GM12874 (cell line): ENCODE data around the gene R3HDM4.
A peak's percentile ranks its signal among the peaks of the same experiment; 100 is the strongest.

ENCODE experiments used
- TF ChIP-seq, protein P1 (sequence below): IDR thresholded peaks from 2 replicates; pipeline ENCODE4 v1.5.1; 2011; ENCODE audit warnings: low read depth, mild to moderate bottlenecking, control low read depth, low read length, moderate library complexity; ENCODE audit not compliant: insufficient read depth

R3HDM4 gene

DNA sequence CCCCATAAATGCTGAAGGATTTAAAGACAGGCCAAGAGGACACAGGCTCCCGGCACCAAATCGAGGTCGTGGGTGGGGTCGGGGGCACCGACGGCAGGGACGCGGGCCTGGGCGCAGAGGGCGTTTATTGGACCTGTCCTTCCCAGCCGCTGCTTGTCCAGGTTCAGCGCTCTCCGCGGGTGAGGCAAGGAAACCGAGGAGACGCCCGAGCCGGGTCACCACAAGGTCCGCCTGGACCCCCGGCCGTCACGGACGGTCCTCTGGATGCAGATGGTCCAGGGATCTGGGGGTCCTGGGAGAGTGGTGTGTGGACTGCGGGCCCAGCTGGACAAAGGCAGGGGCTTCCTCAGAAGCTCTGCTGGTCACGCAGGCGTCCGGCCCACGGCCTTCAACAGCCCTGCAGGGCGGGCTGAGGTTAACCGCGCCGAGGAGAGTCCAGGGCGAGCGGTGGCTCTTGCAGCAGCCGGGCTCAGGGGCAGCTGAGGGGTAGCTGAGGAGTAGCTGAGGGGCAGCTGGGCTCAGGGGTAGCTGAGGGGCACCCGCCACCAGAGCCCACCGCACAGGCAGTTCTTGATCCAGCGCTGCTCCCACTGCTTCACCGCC, 45.1 kb downstream of the R3HDM4 start:
- TF ChIP-seq, protein P1, sequence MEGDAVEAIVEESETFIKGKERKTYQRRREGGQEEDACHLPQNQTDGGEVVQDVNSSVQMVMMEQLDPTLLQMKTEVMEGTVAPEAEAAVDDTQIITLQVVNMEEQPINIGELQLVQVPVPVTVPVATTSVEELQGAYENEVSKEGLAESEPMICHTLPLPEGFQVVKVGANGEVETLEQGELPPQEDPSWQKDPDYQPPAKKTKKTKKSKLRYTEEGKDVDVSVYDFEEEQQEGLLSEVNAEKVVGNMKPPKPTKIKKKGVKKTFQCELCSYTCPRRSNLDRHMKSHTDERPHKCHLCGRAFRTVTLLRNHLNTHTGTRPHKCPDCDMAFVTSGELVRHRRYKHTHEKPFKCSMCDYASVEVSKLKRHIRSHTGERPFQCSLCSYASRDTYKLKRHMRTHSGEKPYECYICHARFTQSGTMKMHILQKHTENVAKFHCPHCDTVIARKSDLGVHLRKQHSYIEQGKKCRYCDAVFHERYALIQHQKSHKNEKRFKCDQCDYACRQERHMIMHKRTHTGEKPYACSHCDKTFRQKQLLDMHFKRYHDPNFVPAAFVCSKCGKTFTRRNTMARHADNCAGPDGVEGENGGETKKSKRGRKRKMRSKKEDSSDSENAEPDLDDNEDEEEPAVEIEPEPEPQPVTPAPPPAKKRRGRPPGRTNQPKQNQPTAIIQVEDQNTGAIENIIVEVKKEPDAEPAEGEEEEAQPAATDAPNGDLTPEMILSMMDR = no peak

- TF ChIP-seq, protein P1 = no peak
Measured at GRCh38 chr19:867301-867793, 45.7 kb downstream of the R3HDM4 start.

DNA sequence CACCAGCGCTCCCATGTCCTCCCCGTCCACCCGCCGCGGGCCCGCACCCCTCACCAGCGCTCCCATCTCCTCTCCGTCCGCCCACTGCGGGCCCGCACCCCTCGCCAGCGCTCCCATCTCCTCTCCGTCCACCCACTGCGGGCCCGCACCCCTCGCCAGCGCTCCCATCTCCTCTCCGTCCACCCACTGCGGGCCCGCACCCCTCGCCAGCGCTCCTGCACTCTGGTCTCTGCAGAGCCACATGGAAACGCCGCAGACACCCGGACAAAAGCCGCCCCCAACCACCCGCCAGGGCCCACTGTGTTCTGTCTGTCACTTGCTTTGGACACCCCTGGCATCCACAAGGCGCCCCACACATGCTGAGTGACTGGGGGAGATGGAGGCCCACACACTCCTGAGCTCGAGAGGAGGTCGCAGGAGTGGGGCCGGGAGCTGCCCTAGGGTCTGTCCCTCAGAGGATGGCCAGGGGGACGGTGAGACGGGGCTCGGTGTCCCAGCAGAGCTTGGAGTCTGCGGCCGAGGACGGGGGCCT, 46.2 kb downstream of the R3HDM4 start:
- TF ChIP-seq, protein P1 = no peak

- TF ChIP-seq, protein P1 = no peak
Measured at GRCh38 chr19:863315-863620, 49.8 kb downstream of the R3HDM4 start.

GRCh38 chr19:862581-863314, 50.3 kb downstream of the R3HDM4 start:
- TF ChIP-seq, protein P1 = no peak

GRCh38 chr19:861756-862580, 51.1 kb downstream of the R3HDM4 start:
- TF ChIP-seq, protein P1 = 0 out of 2 replicates have a peak, but pooled peaks have one; percentile 20
